Fibroblast of gingiva (primary cell): ENCODE data around the gene HINFP.
A peak's percentile ranks its signal among the peaks of the same experiment; 100 is the strongest.

Source experiments
- DNase-seq: peaks from one replicate; pipeline ENCODE4 v3.0.0-alpha.2; 2011; ENCODE audit warnings: low read depth

Gene HINFP

GRCh38 chr11:119121008-119121810, at the start of gene HINFP:
Gene HINFP (plus strand): TSS chr11:119121580. CDS start chr11:119126945, 5,365 bp downstream.
- peak; percentile 98 for DNase-seq

DNA sequence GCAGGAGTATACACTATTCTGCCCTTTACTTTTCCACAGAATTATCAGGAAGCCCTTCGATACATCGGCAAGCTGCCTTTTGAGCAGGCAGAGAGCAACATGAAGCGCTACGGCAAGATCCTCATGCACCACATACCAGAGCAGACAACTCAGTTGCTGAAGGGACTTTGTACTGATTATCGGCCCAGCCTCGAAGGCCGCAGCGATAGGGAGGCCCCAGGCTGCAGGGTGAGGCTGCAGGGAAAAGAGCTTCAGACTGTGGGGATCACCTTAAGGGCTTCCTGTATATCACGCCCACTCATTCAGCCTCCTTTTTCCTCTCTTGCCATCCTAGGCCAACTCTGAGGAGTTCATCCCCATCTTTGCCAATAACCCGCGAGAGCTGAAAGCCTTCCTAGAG, 43.5 kb upstream of the HINFP start:
- no peak for DNase-seq

DNA sequence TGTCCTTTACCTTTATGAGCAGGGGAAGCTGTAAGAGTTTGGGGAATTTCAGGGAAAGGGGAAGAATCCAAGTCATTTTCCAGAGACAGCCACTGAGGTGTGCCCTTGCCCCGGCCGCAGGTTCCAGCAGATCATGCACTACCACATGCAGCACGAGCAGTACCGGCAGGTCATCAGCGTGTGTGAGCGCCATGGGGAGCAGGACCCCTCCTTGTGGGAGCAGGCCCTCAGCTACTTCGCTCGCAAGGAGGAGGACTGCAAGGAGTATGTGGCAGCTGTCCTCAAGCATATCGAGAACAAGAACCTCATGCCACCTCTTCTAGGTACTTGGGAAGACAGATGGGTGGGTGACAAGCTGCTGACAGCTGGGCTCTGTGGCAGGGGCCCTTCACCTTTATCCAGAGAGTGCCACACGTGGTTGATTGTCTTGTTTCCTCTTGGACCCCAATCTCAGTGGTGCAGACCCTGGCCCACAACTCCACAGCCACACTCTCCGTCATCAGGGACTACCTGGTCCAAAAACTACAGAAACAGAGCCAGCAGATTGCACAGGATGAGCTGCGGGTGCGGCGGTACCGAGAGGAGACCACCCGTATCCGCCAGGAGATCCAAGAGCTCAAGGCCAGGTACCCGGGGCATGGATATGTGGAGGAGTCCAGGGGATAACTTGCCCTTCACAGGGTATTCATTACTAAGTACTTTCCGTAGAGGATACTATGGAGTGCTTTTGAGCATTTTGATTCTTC, 42.5 kb upstream of the HINFP start:
- DNase-seq = no peak

- no peak for DNase-seq
Measured at GRCh38 chr11:119081682-119082260, 39.6 kb upstream of the HINFP start.

- DNase-seq = peak; percentile 95
Measured at GRCh38 chr11:119084663-119085436, 36.5 kb upstream of the HINFP start, which contains the start of gene HMBS. Gene HMBS (plus strand): TSS chr11:119084881. CDS start chr11:119085034, 153 bp downstream.

DNA sequence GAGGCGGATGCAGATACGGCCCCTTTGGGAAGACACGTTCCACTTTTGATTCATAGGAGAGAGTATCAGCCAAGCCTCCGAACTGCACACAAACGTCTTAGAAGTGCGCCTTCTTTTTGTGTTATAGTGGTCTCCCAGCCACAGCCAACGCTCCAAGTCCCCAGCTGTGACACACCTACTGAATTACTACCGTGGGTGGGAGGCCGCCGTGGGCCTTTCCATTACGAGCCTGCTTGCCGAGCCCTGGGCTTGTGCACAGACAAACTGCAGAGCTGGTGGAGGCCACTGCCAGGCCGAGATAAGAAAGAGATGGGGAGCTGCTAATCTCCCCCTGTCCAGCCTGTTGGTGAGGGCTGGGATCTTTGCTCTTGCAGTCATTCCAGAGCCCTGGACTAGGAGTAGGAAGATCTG, 35.9 kb upstream of the HINFP start:
- no peak for DNase-seq

- DNase-seq = no peak
Measured at GRCh38 chr11:119087123-119087522, 34.3 kb upstream of the HINFP start.

DNA sequence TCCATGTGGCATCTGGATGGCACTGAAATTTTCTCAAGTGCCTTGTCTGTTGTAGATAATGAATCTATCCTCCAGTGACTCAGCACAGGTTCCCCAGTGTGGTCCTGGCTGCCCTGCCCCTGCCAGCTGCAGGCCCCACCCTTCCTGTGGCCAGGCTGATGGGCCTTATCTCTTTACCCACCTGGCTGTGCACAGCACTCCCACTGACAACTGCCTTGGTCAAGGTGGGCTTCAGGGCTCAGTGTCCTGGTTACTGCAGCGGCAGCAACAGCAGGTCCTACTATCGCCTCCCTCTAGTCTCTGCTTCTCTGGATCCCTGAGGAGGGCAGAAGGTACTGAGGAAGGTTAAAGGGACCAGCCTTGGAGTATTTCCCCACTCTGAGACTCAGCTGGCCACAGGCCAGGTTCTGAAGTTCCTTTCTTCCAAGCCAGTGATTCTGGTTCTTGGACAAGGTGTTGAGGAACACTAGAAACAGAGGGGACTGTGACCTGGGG, 33.6 kb upstream of the HINFP start:
- DNase-seq = no peak

GRCh38 chr11:119088406-119088805, 33.0 kb upstream of the HINFP start:
- no peak for DNase-seq

GRCh38 chr11:119089319-119089718, 32.1 kb upstream of the HINFP start:
- DNase-seq = no peak

DNA sequence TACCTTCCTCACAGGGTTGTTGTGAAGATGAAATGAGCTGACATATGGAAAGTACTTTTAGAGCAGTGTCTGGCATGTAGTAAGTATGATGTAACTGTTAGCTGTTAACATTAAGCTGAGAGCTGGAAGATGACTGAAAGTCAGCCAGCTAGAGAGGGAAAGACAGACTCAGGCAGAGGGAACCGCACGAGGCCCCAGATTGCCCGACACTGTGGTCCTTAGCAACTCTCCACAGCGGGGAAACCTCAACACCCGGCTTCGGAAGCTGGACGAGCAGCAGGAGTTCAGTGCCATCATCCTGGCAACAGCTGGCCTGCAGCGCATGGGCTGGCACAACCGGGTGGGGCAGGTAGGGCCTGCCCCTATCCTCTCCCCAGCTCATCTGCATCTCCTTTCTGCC, 30.2 kb upstream of the HINFP start:
- no peak for DNase-seq

- DNase-seq = no peak
Measured at GRCh38 chr11:119091966-119092879, 29.2 kb upstream of the HINFP start.

GRCh38 chr11:119092880-119093842, 28.2 kb upstream of the HINFP start:
- no peak for DNase-seq

DNA sequence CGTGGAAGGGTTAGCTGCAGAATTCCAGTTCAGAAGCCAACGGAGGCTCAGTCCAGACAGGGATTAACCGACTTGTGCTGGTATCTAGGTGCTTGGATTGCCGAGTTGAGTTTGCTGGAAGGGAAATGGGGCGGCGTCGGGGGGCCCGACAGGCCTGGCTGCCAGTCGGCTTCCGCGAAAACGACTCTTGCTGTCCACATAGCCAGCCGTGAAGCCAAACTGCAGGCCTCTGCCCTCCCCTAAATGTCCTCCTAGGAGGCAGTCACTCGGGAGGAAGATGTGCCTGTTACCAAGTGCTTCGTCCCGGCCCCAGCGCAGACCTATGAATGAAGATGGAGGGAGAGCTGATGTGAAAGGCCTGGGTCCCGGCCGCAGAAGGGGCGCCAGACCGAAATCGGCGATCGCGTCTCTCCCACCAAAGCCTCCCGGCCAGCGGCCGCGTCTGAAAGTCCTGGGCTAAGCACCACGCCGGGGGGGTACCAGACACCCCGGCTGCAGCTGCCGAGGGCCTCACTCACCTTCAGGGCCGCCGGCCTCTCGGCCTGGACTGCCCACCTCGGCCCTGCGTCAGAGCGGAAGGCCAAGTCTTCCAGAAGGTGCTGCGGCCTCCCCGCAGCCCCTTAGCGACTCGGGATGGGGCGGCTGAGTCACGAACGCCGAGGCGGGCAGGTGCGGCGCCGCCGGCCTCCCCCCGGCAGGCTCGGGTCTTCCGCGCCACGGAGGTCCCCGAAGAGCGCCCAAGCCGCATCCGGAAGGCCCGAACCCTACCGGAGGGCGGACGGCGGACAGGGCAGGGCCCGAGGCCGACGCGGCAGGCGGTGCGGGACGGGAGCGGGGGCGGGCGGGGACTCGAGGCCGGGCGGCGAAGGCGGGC, 27.2 kb upstream of the HINFP start:
- DNase-seq = peak; percentile 49

- peak; percentile 90 for DNase-seq
Measured at GRCh38 chr11:119094816-119095065, 26.6 kb upstream of the HINFP start.

GRCh38 chr11:119095066-119095880, 26.1 kb upstream of the HINFP start:
- DNase-seq = peak; percentile 99

DNA sequence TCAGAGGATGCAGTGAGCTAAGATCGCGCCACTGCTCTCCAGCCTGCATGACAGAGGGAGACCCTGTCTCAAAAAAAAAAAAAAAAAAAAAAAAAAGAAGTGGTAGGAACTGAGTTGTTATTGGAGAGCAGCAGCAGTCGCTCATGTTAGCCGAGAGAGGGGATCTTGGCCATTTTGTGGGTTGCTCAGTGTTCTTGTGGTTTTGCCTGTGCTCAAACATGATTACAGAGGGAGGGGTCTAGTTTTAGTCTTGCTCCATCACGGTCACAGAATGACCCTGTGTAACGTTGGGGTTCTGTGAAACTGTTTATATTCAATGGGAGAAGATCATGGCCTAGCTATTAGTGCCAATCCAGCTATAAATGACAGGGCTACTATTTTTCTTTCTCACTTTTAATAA, 21.7 kb upstream of the HINFP start:
- no peak for DNase-seq
